B cell (primary cell): ENCODE results near the gene CPN1. TPM values are rescaled to one million over a fixed set of nuclear protein-coding genes. Genes with fewer than 3 reads are reported as not detected.

Source experiments
- ATAC-seq: fragments of 200-7000 bp; cut with Tn5 transposase; one replicate; pipeline ENCODE4 v1.10.0; 2021; ENCODE audit warnings: low read depth, mild to moderate bottlenecking, moderate number of reproducible peaks, moderate library complexity
- CTCF ChIA-PET: fragments of 350-600 bp; sonication (Branson Sonifier 250); formaldehyde crosslinking; loops from one replicate; lab custom pipeline; 2021; ENCODE audit warnings: antibody characterized with exemption, inconsistent platforms; lab: Charles Lee
- POLR2A ChIA-PET: fragments of 350-600 bp; sonication (Branson Sonifier 250); formaldehyde crosslinking; loops from one replicate; lab custom pipeline; 2021; ENCODE audit warnings: antibody characterized with exemption; lab: Charles Lee
- DNase-seq: peaks from one replicate; pipeline ENCODE4 v3.0.0; 2013
- H2AFZ ChIP-seq: 2 replicates; pipeline ENCODE4 v1.6.1; 2012; ENCODE audit warnings: mild to moderate bottlenecking, low read depth, low read length; ENCODE audit not compliant: insufficient read depth, poor library complexity, severe bottlenecking
- H3K27ac ChIP-seq, 2 donors: 1 replicate in 1 of 2; 2 replicates in 1 of 2; pipeline ENCODE4 v1.5.1; 2012 to 2013; ENCODE audit warnings: low read length in 2 of 2, mild to moderate bottlenecking in 2 of 2, moderate library complexity in 1 of 2
- H3K27me3 ChIP-seq, 4 experiments: fragments of 200-600 bp in 1 of 4; sonication (generic) in 1 of 4; replicated peaks in 1 of 4; 1 replicate in 2 of 4; 2 replicates in 2 of 4; pipeline versions ENCODE4 v1.6.1 to v1.7.0; 2013 to 2016; ENCODE audit warnings: low read length in 3 of 4, mild to moderate bottlenecking in 2 of 4, mixed read lengths in 1 of 4, moderate library complexity in 1 of 4; ENCODE audit not compliant: insufficient read depth in 4 of 4, control insufficient read depth in 3 of 4; ENCODE audit errors: control extremely low read depth in 1 of 4
- H3K36me3 ChIP-seq, 2 experiments: replicated peaks in 1 of 2; 1 replicate in 1 of 2; 2 replicates in 1 of 2; pipeline versions ENCODE4 v1.6.1 to v1.7.1; 2013; ENCODE audit warnings: low read length in 1 of 2; ENCODE audit not compliant: insufficient read depth in 2 of 2, control insufficient read depth in 1 of 2; ENCODE audit errors: control extremely low read depth in 1 of 2, extremely low read depth in 1 of 2
- H3K4me1 ChIP-seq, 2 donors: fragments of 200-600 bp in 1 of 2; sonication (generic) in 1 of 2; 1 replicate in 1 of 2; 2 replicates in 1 of 2; pipeline versions ENCODE4 v1.5.1 to v1.6.1; 2013 to 2017; ENCODE audit warnings: low read length in 2 of 2; ENCODE audit not compliant: control insufficient read depth in 2 of 2, insufficient read depth in 2 of 2
- H3K4me2 ChIP-seq: replicated peaks from 2 replicates; pipeline ENCODE3; 2012; ENCODE audit warnings: mild to moderate bottlenecking, low read depth, low read length; ENCODE audit not compliant: poor library complexity, severe bottlenecking
- H3K4me3 ChIP-seq, 5 experiments: fragments of 200-600 bp in 1 of 5; sonication (generic) in 1 of 5; 1 replicate in 3 of 5; 2 replicates in 2 of 5; pipeline versions ENCODE4 v1.5.1 to v1.7.0; 2011 to 2016; ENCODE audit warnings: low read length in 4 of 5, mild to moderate bottlenecking in 4 of 5, low read depth in 2 of 5, control low read depth in 1 of 5, moderate library complexity in 1 of 5; ENCODE audit not compliant: insufficient read depth in 1 of 5; ENCODE audit errors: control extremely low read depth in 1 of 5, extremely low read depth in 1 of 5
- H3K79me2 ChIP-seq: fragments of 200-600 bp; sonication (generic); one replicate; pipeline ENCODE4 v1.6.0; 2016; ENCODE audit warnings: low read length; ENCODE audit not compliant: control insufficient read depth, insufficient read depth
- H3K9ac ChIP-seq: fragments of 200-600 bp; sonication (generic); 2 replicates; pipeline ENCODE4 v1.6.1; 2017; ENCODE audit warnings: mild to moderate bottlenecking, low read length, moderate library complexity
- H3K9me3 ChIP-seq, 3 donors: one replicate each; pipeline versions ENCODE4 v1.6.1 to v1.7.1; 2013; ENCODE audit warnings: low read length in 2 of 3; ENCODE audit not compliant: control insufficient read depth in 2 of 3, insufficient read depth in 1 of 3; ENCODE audit errors: control extremely low read depth in 1 of 3
- H4K20me1 ChIP-seq: 2 replicates; pipeline ENCODE4 v1.6.0; 2012; ENCODE audit warnings: mild to moderate bottlenecking, low read length; ENCODE audit not compliant: insufficient read depth, control insufficient read depth, poor library complexity, severe bottlenecking
- H3K27ac Mint-ChIP-seq: one replicate; pipeline ENCODE4 v1.8.0; 2021; ENCODE audit warnings: mixed read lengths
- H3K27me3 Mint-ChIP-seq: one replicate; pipeline ENCODE4 v1.8.0; 2021; ENCODE audit warnings: mixed read lengths
- H3K4me1 Mint-ChIP-seq: one replicate; pipeline ENCODE4 v1.8.0; 2021; ENCODE audit warnings: mixed read lengths
- H3K4me3 Mint-ChIP-seq: one replicate; pipeline ENCODE4 v1.8.0; 2021; ENCODE audit warnings: mixed read lengths
- H3K9me3 Mint-ChIP-seq: one replicate; pipeline ENCODE4 v1.8.0; 2022; ENCODE audit warnings: mixed read lengths; ENCODE audit not compliant: insufficient read depth
- CTCF ChIP-seq: fragments of 200-600 bp; IDR thresholded peaks from one replicate; pipeline ENCODE4 v1.8.0; 2022; ENCODE audit warnings: antibody characterized with exemption, mild to moderate bottlenecking
- EZH2 ChIP-seq: IDR thresholded peaks from 2 replicates; pipeline ENCODE4 v1.6.1; 2012; ENCODE audit warnings: borderline replicate concordance, low read depth, mild to moderate bottlenecking, moderate library complexity, low read length; ENCODE audit not compliant: insufficient read depth, poor library complexity, severe bottlenecking
- WGBS: methylation state at CpG from one replicate; pipeline ENCODE4 v1.1.5; 2013; ENCODE audit warnings: missing lambda C conversion rate; ENCODE audit not compliant: insufficient coverage; 5-methylcytosine and 5-hydroxymethylcytosine counted together
- intact Hi-C: fragments of 100-400 bp; cut with micrococcal nuclease; formaldehyde crosslinking; loops from one replicate; pipeline ENCODE4 v1.10.0; 2022
- polyA plus RNA-seq: library from polyadenylated mRNA; depleted of rRNA; stranded (reverse); fragments of >200 nt; gene quantifications from 2 replicates; pipeline ENCODE4 v1.2.3, GENCODE V29; 2012
- total RNA-seq, 2 donors: library from RNA; stranded (reverse); fragments of 120-200 nt in 1 of 2; gene quantifications; 1 replicate in 1 of 2; 2 replicates in 1 of 2; pipeline versions ENCODE4 v1.2.3 to v1.2.4, GENCODE V29; 2013 to 2022

Gene CPN1
- total and polyA plus RNA-seq, 2 donors (not counting 1 experiment from before 2014, with no cell fraction given), result not detected

- ATAC-seq, result no peak
- Histone ChIP-seq H2AFZ (no peak overlapping the region), H3K9me3 (peaks cover 0 to 4% (median 0%) of the 10 kb centered on the region in 3 donors), H3K4me1 (peaks cover 26 to 32% of the 10 kb centered on the region in 2 donors), H3K27me3 (no peaks in the 10 kb centered on the region), H3K9ac (peak overlapping the region; percentile 28), H3K79me2 (peaks cover 89% of the 10 kb centered on the region), H3K36me3 (no peaks in the 10 kb centered on the region), H3K4me2 (peak overlapping the region; percentile 58), H4K20me1 (no peaks in the 10 kb centered on the region), H3K4me3 (peak overlapping the region in 1 of 5 experiments; percentile 18), H3K27ac (peak overlapping the region; percentile 77 to 91)
- POLR2A ChIA-PET, result no interaction called here
- H3K27ac Mint-ChIP-seq, result peak overlapping the region; percentile 93
- H3K27me3 Mint-ChIP-seq, result no peaks in the 10 kb centered on the region
- TF ChIP-seq EZH2, result no peak
- TF ChIP-seq CTCF, result no peak
- WGBS, result 71% methylated on average over 1 of the region's 5 CpGs
- no peak for DNase-seq
- peak overlapping the region; percentile 84 for H3K4me3 Mint-ChIP-seq
- intact Hi-C loops, result loop anchor here (1.0 kb wide), 1 partner anchor 14 kb away; the partner anchor contains the start of gene DNMBP
- H3K4me1 Mint-ChIP-seq, result peaks cover 51% of the 10 kb centered on the region
- CTCF ChIA-PET, result interaction anchor here (0.6 to 6.2 kb wide), 7 partner anchors 9 to 1046 kb away, joined by 3 to 75 read pairs (median 5); partner anchors contain the start of gene DNMBP
- H3K9me3 Mint-ChIP-seq, result no peaks in the 10 kb centered on the region
Observed at GRCh38 chr10:99994801-99995200, 86.9 kb downstream of the CPN1 start.
